Fibroblast of skin of back (primary cell): ENCODE measurements around the gene PTRHD1.
A peak's percentile ranks its signal among the peaks of the same experiment; 100 is the strongest.
"Not testable (repeated sequence)": the region's sequence is repeated elsewhere in the genome, so short reads cannot be mapped to it uniquely, and the experiment has no call there.

Source experiments
- DNase-seq: peaks from one replicate; pipeline ENCODE4 v3.0.0-alpha.2; 2013

PTRHD1 gene

GRCh38 chr2:24809316-24810007 is 16.3 kb upstream of the PTRHD1 start:
- DNase-seq, result no peak

GRCh38 chr2:24806661-24807036 is 13.5 kb upstream of the PTRHD1 start:
- no peak for DNase-seq

- not testable (repeated sequence) for DNase-seq
These were observed 12.8 kb upstream of the PTRHD1 start for GRCh38 chr2:24805811-24806660.

- DNase-seq, result not testable (repeated sequence)
These were observed 7.3 kb upstream of the PTRHD1 start for GRCh38 chr2:24800487-24800886.

- no peak for DNase-seq
These were observed 4.5 kb upstream of the PTRHD1 start for GRCh38 chr2:24797644-24798043.

GRCh38 chr2:24793761-24794435 is 707 bp upstream of the PTRHD1 start:
- DNase-seq, result peak; percentile 60

- no peak for DNase-seq
These were observed 683 bp downstream of the PTRHD1 start for GRCh38 chr2:24792542-24792873.

GRCh38 chr2:24791452-24791851 is 1.7 kb downstream of the PTRHD1 start:
- DNase-seq, result no peak

GRCh38 chr2:24788816-24789215 is 4.4 kb downstream of the PTRHD1 start:
- no peak for DNase-seq

- DNase-seq, result no peak
These were observed 5.7 kb downstream of the PTRHD1 start for GRCh38 chr2:24787532-24787931.

GRCh38 chr2:24785671-24786321 is 7.4 kb downstream of the PTRHD1 start:
- no peak for DNase-seq

GRCh38 chr2:24783641-24784040 is 9.6 kb downstream of the PTRHD1 start:
- DNase-seq, result no peak

- no peak for DNase-seq
These were observed 14.1 kb downstream of the PTRHD1 start for GRCh38 chr2:24779116-24779515.

GRCh38 chr2:24774373-24774772 is 18.8 kb downstream of the PTRHD1 start:
- DNase-seq, result no peak

- DNase-seq, result peak; percentile 61
These were observed 21.2 kb downstream of the PTRHD1 start for GRCh38 chr2:24771764-24772586.

- DNase-seq, result no peak
These were observed 22.1 kb downstream of the PTRHD1 start for GRCh38 chr2:24771061-24771460.

- no peak for DNase-seq
These were observed 24.6 kb downstream of the PTRHD1 start for GRCh38 chr2:24768601-24769000.

- no peak for DNase-seq
These were observed 25.2 kb downstream of the PTRHD1 start for GRCh38 chr2:24768013-24768412.

- DNase-seq, result no peak
These were observed 26.6 kb downstream of the PTRHD1 start for GRCh38 chr2:24766609-24767008.

GRCh38 chr2:24763843-24764242 is 29.3 kb downstream of the PTRHD1 start:
- DNase-seq, result no peak

GRCh38 chr2:24762518-24762917 is 30.7 kb downstream of the PTRHD1 start:
- no peak for DNase-seq

- no peak for DNase-seq
These were observed 31.3 kb downstream of the PTRHD1 start for GRCh38 chr2:24761866-24762265.
